GM19351 (cell line): ENCODE measurements around the gene KRT83.
"Not testable (repeated sequence)": the region's sequence is repeated elsewhere in the genome, so short reads cannot be mapped to it uniquely, and the experiment has no call there.

Experiments used
- ATAC-seq: cut with Tn5 transposase; IDR thresholded peaks from one replicate; pipeline ENCODE4 v1.9.1; 2021; ENCODE audit warnings: mild to moderate bottlenecking, moderate library complexity; ENCODE audit not compliant: unreplicated experiment

KRT83 gene

DNA sequence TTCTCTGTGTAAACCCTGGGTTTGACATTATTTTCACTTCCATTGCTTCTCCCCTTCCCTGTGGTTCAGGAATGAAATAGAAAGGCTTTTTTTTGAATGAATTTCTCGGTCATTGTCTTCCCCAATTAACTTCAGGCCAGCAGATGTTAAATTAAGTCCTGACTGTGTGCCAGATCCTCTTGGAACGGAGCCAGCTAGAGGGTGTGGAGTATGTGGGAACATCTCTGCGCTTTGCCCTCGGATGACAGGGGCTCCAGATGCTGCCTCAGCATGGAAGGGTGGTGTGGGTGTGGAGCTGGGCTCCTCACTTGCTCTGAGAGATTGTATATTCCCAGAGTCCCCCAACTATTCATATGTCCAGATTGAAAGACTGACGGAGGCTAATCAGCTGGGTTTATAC is 33.0 kb upstream of the KRT83 start:
- no peak for ATAC-seq

DNA sequence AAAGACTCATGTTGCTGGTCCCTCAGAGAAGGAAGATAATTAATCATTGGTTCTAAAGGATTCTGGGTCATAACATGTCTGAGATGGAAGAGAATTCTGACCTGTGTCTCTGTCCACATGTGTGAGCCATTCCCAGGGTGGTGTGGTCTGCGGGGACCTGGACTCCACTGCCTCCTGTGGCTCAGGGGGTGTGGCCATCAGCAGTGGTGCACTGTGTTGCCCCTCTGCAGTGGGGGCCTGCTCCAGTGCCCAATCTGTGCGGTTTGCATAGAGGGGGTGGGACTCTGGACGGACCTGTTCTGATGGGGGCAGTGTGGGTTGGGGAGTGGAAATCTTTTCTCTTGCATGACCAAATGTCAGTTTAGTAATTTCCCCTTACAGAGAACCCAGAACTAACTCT is 32.6 kb upstream of the KRT83 start:
- ATAC-seq, result no peak

DNA sequence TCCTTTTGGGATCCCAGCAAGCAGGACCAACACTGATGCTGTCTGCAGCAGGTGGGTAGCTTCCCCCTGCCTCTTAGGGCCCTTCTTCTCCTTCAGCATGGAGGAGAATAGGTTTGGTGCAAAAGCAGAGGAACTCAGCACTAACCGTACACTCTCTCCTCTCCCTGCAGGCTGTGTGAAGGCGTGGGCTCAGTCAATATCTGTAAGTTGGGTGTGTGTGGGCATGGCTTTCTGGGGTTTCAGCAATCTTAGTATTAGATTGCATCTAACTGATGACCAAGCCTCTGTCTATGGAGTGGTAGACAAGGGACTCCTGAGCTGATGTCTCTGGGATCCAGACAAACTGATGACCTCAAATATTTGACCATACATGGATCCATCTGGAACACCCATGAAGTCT is 31.8 kb upstream of the KRT83 start:
- ATAC-seq, result no peak

DNA sequence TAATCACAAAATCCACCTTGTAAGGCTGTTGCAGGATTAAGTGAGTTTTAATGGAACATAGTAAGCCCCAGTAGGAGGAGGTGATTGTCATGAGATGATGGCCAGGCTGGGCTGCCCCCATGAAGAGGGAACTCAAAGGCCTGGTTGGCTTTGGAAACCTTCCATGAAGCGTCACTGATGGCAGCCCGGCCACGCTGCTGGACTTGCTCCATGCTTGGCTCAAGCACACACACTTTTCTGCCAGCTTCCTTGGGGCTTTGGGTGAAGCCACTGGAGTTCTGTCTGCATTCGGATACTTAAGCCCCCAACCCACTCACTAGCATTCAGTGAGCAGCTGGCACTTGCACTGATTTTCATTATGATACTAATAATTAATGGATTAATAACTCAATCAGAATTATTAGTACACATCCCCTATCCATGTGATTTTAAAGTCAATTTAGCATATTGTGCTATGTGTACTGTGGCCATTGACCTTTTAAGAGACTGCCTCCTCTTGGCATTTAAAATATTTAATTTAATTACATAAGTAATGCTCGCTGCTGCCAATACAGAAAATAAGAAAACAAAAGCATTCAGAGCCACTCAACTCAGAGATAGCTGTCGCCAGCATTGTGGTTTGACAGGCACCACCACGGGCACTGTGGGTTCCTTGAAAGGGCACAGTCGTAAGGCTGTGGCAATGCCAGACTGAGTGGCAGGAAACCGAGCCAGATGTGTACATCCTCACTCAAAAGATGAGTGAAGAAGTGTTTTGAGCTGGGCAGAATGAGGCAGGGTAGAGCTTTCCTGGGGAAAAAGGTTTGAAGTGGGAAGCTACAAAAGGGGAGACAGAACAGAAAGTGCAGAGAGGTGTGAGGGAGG is 30.2 kb upstream of the KRT83 start:
- ATAC-seq, result no peak

DNA sequence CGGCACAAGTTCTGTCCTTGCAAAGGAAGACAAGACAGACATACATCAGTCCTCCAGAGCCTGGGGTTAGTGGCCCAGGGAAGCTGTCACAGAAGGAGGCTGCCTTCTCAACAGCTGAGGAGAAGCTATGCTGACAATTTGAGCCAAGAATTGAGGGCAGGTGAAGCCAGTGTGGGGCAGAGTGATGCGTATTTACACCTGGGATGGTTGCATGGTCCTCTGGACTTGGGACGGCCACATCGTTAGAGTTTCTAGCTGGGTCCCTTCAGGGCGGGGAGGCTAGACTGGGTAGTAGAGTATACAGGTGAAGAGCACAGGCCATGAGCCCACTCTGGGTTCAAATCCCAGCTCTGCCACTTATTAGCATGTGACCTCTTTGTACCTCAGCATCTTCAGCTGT is 29.6 kb upstream of the KRT83 start:
- no peak for ATAC-seq

DNA sequence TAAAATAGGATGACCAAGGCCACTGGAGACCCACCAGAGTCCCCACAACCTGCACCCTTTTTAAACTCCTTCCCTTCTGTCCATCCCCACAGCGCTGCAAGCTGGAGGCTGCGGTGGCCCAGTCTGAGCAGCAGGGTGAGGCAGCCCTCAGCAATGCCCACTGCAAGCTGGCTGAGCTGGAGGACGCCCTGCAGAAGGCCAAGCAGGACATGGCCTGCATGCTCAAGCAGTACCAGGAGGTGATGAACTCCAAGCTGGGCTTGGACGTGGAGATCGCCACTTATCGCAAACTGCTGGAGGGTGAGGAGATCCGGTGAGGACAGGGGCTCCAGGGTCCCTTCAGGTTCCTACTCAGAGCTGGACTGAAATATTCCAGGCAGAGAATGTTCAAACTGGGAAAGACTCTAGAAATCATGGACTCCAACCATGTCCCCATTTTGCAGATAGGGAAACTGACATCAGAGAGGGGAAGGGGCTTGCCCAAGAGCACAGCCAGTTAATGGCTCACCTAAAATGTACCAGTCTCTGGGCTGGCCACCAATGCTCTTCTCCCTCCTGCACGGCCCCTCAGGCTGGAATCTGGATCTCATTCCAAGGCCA is 28.9 kb upstream of the KRT83 start:
- ATAC-seq, result no peak

DNA sequence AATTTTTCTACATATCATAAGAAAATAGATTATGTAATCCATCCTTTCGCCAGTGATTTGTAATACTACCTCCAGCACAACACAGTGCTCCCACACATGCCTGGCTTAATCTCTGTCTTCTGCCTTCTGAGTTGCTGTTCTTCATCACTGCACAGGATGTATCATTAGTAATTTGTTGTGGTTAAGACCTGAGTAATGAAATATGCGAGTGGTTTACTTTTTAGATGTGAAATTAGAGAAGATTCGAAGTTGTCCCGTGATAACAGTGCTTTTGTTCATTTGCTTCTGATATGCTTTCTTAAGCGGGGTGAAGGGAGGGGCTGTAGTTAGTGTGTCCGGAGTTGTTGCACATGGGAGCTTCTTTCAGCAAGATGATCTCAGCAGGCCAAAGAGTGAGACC is 28.0 kb upstream of the KRT83 start:
- ATAC-seq, result no peak

DNA sequence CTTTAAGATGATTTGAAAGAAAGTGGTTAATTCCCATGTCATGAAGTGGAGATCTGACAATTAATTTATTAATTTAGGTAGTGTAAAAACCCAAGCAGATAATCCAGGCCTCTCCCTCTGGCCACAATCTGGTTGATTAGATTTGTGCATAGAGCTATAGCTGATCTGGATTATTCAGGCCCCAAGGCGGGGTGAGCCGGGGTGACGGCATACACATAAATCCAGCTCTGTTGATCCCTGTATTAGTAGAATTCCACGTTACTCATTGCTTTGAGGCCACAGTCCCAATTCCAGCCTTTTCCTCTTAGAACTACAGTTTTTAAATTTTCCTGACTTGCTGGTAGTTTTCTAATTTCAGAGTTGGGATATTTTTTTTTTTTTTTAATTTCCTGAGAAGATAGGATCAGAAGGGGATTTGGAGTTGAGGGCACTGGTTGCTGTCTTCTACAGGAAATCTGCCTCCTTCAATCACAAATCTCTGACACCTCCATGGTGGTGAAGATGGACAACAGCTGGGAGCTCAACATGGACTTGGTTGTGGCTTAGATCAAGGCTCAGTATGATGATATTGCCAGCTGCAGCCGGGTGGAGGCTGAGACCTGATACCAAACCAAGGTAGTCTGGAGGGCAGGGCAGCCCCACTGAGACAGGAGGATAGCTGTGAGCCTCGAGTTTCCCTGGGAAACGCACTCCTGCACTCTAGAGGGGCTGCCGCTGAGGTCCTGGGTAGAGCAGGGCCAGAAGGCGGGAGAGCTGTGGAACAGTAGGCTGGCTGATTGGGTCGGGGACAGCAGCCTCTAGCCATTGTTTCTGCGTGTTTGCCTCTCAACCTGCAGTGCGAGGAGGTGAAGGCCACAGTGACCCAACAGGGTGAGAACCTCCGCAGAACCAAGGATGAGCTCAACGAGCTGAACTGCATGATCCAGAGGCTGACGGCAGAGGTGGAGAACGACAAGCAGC is 26.6 kb upstream of the KRT83 start:
- ATAC-seq, result no peak

DNA sequence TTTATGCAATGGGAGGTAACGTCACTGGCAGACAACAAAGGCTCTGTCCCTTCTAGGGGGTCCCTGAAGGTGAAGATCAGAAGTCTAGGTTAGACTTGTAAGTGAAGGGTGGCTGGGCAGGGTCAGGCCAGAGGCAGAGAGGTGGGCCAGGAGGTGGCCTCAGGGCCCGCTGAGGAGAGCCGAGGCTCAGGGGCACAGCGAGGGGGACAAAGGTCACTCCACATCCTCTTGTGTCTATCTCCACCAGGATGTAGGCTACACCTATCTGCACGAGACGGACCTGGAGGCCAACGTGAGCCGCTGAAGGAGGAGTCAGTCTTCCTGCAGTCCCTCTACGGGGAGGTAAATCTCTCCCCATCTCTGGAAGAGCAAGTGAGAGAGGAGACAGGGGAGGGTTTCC is 25.8 kb upstream of the KRT83 start:
- ATAC-seq, result no peak

DNA sequence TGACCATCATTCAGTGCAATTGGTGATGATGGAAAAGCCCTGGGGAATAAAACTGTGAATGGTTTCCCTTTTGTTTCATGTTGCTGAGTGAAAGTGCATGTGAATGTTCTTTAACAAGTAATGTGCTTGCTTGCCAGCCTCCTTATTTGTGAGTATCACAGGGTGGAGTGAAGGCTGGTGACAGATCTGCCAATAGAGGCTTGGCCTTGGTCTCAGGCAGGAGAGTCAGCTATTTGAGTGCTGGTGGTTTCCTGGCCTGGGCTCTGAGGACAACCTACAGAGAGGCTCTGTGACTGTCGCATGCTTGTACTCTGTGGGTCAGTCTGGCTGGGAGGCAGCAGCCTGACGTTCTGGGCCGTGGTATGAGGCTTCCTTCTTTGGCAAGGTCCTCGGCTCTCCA is 25.4 kb upstream of the KRT83 start:
- no peak for ATAC-seq

DNA sequence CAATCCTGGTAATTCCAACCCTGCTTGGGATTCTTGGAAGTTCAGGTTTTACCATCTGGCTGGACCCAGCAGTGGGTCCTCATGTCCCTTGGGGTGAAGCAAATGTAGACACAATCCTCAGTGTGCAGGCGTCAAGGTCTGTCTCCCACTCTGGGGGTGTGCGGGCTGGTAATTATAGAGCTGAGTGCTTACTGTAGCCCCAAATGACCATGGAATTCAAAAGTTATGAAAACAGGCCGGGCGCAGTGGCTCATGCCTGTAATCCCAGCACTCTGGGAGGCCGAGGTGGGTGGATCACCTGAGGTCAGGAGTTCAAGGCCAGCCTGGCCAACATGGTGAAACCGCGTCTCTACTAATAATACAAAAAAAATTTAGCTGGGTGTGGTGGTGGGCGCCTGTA is 23.8 kb upstream of the KRT83 start:
- ATAC-seq, result not testable (repeated sequence)

DNA sequence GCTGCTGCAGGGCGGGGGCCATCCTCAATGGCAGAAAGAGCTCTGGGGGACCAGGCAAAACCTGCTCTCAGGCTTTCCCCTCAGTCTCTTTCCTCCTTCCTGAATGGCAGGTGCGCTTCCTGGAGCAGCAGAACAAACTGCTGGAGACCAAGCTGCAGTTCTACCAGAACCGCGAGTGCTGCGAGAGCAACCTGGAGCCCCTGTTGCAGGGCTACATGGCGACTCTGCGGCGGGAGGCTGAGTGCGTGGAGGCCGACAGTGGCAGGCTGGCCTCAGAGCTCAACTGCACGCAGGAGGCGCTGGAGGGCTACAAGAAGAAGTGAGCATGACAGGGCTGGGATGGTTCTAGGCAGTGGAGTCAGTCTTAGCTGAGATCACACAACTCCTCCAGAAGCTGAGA is 22.9 kb upstream of the KRT83 start:
- no peak for ATAC-seq

DNA sequence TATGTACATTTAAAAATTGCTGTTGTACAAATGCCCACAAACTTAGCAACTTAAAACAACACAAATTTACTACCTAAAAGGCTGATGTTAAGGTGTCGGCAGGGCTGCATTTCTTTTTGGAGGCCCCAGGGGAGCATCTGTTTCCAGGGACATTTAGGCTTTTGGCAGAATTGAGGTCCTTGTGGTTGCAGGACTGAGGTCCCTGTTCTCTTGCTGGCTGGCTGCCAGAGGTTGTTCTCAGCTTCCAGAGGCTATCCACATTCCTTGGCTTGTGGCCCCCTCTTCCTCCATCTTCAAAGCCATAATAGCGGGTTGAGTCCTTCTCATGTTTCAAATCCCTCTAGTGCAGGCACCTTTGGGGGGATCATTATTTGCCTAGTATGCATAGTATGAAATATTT is 22.4 kb upstream of the KRT83 start:
- ATAC-seq, result no peak

DNA sequence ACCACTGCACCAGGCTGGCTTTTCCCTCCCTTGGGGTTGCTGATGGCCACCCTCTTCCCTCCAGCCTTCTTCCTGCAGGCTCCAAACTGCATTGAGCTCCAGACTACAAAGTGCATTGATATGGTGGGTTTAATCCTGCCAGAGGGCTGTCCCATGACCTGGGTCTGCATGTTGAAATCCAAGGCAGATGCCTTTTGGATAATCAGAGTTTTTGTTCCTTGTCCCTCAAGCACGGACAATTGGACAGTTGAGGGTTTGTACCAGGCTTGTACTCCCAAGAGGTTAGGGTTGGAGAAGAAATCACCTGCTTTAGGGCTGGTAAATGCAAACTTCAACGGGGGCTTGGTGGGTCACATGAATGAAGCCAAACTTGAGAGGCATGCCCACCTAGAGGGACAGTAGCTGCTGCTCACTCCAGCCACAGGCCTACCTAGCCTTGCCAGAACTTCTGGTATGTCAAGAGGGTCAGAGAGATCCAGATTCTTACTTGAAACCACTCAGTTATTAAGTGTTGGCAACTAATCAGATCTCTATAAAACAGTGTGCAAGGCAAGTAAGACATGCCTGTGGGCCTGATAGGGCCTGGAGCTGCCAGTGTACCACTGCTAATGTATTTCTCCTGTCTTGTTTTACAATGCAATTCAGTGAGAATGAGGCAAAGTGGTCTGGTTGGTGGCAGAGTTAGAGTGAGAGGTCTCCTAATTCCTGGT is 21.7 kb upstream of the KRT83 start:
- ATAC-seq, result no peak

DNA sequence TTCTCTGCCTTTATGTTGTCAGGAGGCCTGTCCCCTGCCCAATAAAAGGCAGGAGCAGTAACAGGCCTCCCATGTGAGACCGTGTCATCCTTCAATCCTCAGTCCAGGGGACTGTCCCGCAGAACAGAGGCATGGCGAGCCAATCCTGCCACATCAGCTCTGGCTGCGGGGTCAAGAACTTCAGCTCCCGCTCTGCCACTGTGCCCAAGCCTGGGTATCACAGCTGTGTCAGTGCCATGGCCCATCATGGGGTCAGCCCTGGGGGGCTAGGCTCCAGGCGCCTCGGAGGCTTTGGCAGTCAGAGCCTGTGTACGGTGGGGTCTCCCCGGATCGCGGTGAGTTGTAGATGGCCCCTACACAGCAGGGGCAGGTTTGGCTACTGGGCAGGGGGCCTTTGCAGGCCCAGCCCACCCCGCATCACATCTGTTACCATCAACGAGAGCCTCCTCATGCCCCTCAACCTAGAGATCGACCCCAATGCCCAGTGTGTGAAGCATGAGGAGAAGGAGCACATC is 19.9 kb upstream of the KRT83 start:
- ATAC-seq, result no peak

DNA sequence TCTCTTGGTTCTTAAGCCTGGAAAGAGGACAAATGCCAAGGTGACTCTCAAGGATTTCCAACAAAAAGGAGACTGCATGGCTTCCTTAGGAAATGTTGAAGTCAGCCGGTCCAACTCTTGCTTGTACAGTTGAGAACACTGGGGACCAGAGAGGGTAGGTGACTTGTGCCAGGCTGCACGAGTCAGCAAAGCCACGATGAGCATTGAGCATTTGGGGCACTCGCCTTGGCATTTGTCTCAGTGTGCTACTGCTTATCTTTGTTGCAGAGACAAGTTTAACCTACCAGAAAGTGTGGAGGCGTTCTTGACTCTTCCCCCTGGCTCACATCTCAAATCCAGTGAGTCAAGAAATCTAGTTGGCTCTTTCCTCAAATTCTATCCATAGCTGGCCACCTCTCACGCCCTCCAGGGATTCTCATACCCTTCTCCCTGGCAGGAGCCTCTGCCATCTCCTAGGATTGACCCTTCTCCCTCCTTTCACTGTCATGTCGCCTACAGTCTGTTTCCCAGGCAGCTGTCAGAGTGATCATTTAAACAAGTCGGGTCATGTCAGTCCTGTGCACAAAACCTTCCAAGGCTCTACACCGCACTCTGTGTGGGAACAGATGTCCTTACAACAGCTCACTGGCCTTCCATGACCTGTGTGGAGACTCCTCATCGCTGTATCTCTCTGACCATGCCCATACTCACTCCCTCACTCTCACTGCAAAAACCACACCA is 17.2 kb upstream of the KRT83 start:
- ATAC-seq, result no peak

DNA sequence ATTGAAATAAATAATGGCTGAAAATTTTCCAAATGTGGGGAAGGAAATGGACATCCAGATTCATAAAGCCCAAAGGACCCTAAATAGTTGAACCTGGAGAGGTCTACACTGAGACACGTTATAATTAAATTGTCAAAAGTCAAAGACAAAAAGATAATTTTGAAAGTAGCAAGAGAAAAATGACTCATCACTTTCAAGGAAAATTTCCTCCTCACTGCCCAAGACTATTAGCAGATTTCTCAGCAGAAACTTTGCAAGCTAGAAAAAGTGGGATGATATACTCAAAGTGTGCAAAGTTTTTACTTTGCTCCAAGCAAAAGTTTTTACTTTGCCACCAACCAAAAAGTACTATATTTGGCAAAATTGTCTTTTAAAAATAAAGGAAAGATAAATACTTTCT is 15.9 kb upstream of the KRT83 start:
- no peak for ATAC-seq

DNA sequence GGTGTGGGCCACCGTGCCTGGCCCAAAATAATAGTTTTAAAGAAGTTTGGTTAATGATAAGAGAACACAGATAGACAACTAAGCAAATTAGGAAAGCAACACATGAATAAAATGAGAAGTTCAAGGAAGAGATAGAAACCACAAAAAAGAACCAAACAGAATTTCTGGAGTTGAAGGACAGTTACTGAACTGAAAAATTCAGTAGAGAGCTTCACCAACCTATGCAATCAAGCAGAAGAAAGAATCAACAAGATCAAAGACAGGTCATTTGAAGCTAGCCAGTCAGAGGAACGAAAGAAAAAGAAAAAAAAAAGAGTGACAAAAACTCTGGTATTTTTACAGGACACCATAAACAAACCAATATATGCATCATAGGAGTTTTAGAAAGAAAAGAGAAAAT is 15.4 kb upstream of the KRT83 start:
- ATAC-seq, result no peak

DNA sequence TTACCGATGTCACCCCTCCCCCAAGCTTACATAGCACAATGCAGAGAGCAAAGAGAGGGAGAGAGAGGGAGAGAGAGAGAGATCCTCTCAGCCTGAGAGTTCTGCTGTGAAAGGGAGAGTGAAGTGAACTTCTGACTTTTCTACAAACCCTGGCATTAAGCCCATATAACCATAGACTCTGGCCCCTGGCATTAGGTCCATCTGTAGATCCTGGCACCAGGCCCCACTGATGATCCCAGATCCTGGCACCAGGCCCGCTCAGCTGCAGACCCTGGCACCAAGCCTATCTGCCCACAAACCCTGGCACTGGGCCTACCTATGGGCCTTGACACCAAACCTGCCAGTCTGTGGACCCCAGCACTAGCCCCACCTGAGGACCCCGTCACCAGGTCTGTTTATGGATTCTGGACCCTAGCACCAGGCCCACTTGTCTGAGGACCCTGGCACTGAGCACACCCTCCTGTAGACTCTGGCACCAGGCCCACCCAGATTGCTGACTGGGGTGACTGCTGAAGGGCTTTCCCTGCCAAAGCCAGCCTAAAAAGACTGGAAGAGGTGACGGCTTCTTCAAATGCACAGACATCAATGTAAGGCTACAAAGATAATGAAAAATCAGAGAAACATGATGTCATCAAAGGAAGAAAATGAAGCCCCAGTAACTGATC is 14.5 kb upstream of the KRT83 start:
- no peak for ATAC-seq

DNA sequence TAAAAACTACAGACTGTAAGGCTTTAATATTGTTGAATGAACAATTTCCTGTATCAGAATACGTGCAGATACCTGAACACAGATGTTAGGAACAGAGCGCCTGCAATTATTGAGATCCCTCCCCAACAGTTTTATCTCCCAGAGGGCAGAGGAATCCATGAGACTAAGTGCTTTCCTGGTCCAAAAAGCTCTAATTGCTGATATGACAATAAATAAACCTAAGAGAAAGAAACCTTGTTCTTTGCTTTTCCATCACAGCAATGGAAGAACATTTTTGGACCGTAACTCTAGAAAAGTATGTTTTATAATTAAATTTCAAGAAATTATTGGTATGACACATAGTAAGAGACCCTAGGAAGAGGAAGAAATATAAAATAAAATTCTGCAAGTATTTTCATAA is 13.0 kb upstream of the KRT83 start:
- no peak for ATAC-seq
